Thoracic aorta (tissue), 2 donors: ENCODE measurements around the gene RBFOX2. TPM values are rescaled to one million over a fixed set of nuclear protein-coding genes. Genes with fewer than 3 reads are reported as not detected.

ENCODE experiments used
- ATAC-seq: fragments of 150-250 bp; one replicate; pipeline ENCODE4 v1.8.0; 2017; ENCODE audit warnings: low read depth; ENCODE audit not compliant: insufficient number of reproducible peaks, low FRiP score
- DNase-seq: peaks from one replicate; pipeline ENCODE4 v3.0.0-alpha.2; 2020; ENCODE audit warnings: low spot score
- H3K27ac ChIP-seq, 2 donors: fragments of 200-600 bp; sonication (generic); 1 replicate in 1 of 2; 2 replicates in 1 of 2; pipeline ENCODE4 v1.5.1; 2016; ENCODE audit warnings: mild to moderate bottlenecking in 2 of 2, moderate library complexity in 2 of 2
- H3K27me3 ChIP-seq: fragments of 200-600 bp; sonication (generic); replicated peaks from 2 replicates; pipeline ENCODE4 v1.6.0; 2016; ENCODE audit warnings: mild to moderate bottlenecking; ENCODE audit not compliant: insufficient read depth
- H3K36me3 ChIP-seq: fragments of 200-600 bp; sonication (generic); one replicate; pipeline ENCODE4 v1.5.1; 2016
- H3K4me1 ChIP-seq, 2 donors: fragments of 200-600 bp; sonication (generic); 1 replicate in 1 of 2; 2 replicates in 1 of 2; pipeline versions ENCODE4 v1.5.1 to v1.6.0; 2016; ENCODE audit warnings: low read depth in 2 of 2, mild to moderate bottlenecking in 1 of 2; ENCODE audit not compliant: control insufficient read depth in 1 of 2
- H3K4me3 ChIP-seq: fragments of 200-600 bp; sonication (generic); 2 replicates; pipeline ENCODE4 v1.5.1; 2016; ENCODE audit warnings: mild to moderate bottlenecking
- H3K9me3 ChIP-seq: fragments of 200-600 bp; sonication (generic); 2 replicates; pipeline ENCODE4 v1.5.1; 2016
- total RNA-seq, 2 donors: library from RNA; depleted of rRNA; stranded (reverse); fragments of >200 nt; gene quantifications; one replicate each; pipeline versions ENCODE4 v1.1.0 to v1.2.3, GENCODE V29; 2016
- TF ChIP-seq, protein P1 (sequence below): fragments of 200-600 bp; sonication (generic); IDR thresholded peaks from one replicate; pipeline ENCODE4 v1.5.1; 2019; ENCODE audit warnings: antibody characterized with exemption

RBFOX2 gene
- total RNA-seq, 2 donors from 2014 or later: 117 to 143 TPM

GRCh38 chr22:35940166-35940565 lies 88.5 kb downstream of the RBFOX2 start:
- DNase-seq (no peak), ATAC-seq (no peak)
- TF ChIP-seq, protein P1, sequence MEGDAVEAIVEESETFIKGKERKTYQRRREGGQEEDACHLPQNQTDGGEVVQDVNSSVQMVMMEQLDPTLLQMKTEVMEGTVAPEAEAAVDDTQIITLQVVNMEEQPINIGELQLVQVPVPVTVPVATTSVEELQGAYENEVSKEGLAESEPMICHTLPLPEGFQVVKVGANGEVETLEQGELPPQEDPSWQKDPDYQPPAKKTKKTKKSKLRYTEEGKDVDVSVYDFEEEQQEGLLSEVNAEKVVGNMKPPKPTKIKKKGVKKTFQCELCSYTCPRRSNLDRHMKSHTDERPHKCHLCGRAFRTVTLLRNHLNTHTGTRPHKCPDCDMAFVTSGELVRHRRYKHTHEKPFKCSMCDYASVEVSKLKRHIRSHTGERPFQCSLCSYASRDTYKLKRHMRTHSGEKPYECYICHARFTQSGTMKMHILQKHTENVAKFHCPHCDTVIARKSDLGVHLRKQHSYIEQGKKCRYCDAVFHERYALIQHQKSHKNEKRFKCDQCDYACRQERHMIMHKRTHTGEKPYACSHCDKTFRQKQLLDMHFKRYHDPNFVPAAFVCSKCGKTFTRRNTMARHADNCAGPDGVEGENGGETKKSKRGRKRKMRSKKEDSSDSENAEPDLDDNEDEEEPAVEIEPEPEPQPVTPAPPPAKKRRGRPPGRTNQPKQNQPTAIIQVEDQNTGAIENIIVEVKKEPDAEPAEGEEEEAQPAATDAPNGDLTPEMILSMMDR: no peak
- Histone ChIP-seq H3K4me3 (no peak overlapping the region), H3K4me1 (no peaks in the 10 kb centered on the region), H3K9me3 (no peaks in the 10 kb centered on the region), H3K36me3 (no peaks in the 10 kb centered on the region), H3K27me3 (no peaks in the 10 kb centered on the region), H3K27ac (no peak overlapping the region)

DNA sequence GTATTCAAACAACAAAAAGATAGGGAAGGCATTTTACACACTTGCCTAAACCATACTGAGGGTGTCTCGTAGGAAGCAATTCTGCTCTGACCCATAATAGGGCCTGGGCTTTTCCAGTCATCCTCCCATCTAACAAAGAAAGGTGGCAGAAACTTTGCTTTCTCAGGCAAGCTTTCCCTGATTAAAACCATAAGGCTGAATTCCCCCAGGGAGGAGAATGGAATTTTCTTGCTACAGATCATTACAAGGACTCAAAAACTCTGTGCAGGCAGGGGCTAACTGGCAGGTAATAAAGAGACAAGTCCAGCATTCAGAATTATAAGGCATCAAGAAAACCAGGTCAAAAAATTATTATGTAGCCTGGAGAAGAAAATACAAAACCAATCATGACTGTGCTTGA lies 90.4 kb downstream of the RBFOX2 start:
- H3K27ac ChIP-seq: no peak overlapping the region

GRCh38 chr22:35930933-35931332 lies 97.7 kb downstream of the RBFOX2 start:
- TF ChIP-seq, protein P1: peak; percentile 70
- no peak overlapping the region for H3K4me3 ChIP-seq
- H3K36me3 ChIP-seq: no peaks in the 10 kb centered on the region
- H3K4me1 ChIP-seq: peaks cover 0 to 3% of the 10 kb centered on the region in 2 donors
- no peak overlapping the region for H3K27ac ChIP-seq
- H3K27me3 ChIP-seq: no peaks in the 10 kb centered on the region
- H3K9me3 ChIP-seq: no peaks in the 10 kb centered on the region
- ATAC-seq: no peak
- no peak for DNase-seq

More for the DNA sequence above, 90.4 kb downstream of the RBFOX2 start:
- H3K9me3 ChIP-seq: no peaks in the 10 kb centered on the region
- H3K36me3 ChIP-seq: no peaks in the 10 kb centered on the region
- no peak for ATAC-seq
- TF ChIP-seq, protein P1: no peak
- DNase-seq: no peak
- H3K4me3 ChIP-seq: no peak overlapping the region
- no peaks in the 10 kb centered on the region for H3K27me3 ChIP-seq
- H3K4me1 ChIP-seq: no peaks in the 10 kb centered on the region

GRCh38 chr22:35928285-35928798 lies 100.3 kb downstream of the RBFOX2 start:
- Histone ChIP-seq H3K4me1 (peaks cover 0 to 10% of the 10 kb centered on the region in 2 donors), H3K4me3 (no peak overlapping the region), H3K9me3 (no peaks in the 10 kb centered on the region), H3K27ac (no peak overlapping the region), H3K36me3 (no peaks in the 10 kb centered on the region), H3K27me3 (no peaks in the 10 kb centered on the region)
- TF ChIP-seq, protein P1: no peak
- no peak for ATAC-seq
- no peak for DNase-seq

DNA sequence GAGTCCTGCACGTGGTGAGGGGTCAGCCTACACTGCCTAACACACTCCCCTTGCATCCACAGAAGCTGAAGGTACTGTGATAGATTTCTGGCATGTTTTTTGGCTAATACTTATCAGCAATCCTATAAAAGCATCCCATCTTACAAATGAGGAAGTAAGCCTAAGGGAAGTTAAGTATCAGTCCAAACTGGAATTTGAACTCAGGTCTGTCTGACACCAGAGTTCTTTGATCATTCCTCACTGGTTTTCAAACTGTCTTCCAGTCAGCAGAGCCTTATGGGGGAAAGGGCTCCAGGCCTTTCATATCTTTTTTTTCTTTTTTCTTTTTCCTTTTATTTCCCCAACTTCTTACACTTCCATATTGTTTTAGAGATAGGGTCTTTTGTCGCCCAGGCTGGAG lies 105.6 kb downstream of the RBFOX2 start:
- Histone ChIP-seq H3K4me3 (no peak overlapping the region), H3K27me3 (no peaks in the 10 kb centered on the region), H3K4me1 (peaks cover 31 to 56% of the 10 kb centered on the region in 2 donors), H3K36me3 (no peaks in the 10 kb centered on the region), H3K27ac (peak overlapping the region; percentile 79 to 94), H3K9me3 (no peaks in the 10 kb centered on the region)
- ATAC-seq (no peak), DNase-seq (no peak)
- TF ChIP-seq, protein P1: no peak
